Activated naive CD8-positive, alpha-beta T cell treated with anti-CD3 and anti-CD28 coated beads for 36 hours (primary cell): ENCODE results near the gene GLS. TPM values are rescaled to one million over a fixed set of nuclear protein-coding genes. Genes with fewer than 3 reads are reported as not detected.

Experiments
- DNase-seq: peaks from one replicate; pipeline ENCODE4 v3.0.0; 2021
- H3K27ac Mint-ChIP-seq: one replicate; pipeline ENCODE4 v1.8.0; 2022; ENCODE audit warnings: mild to moderate bottlenecking, moderate library complexity, mixed read lengths
- H3K27me3 Mint-ChIP-seq: one replicate; pipeline ENCODE4 v1.8.0; 2022; ENCODE audit warnings: mild to moderate bottlenecking, mixed read lengths
- H3K36me3 Mint-ChIP-seq: one replicate; pipeline ENCODE4 v1.8.0; 2021; ENCODE audit warnings: mild to moderate bottlenecking, mixed read lengths
- H3K4me1 Mint-ChIP-seq: one replicate; pipeline ENCODE4 v1.8.0; 2021; ENCODE audit warnings: mixed read lengths
- H3K4me3 Mint-ChIP-seq: one replicate; pipeline ENCODE4 v1.8.0; 2022; ENCODE audit warnings: mild to moderate bottlenecking, moderate library complexity, mixed read lengths
- H3K9me3 Mint-ChIP-seq: one replicate; pipeline ENCODE4 v1.8.0; 2022; ENCODE audit warnings: mixed read lengths
- total RNA-seq, 2 experiments: library from RNA; stranded (reverse); gene quantifications; one replicate each; pipeline ENCODE4 v1.2.3, GENCODE V29; 2021

GLS gene
- total RNA-seq, 2 experiments from 2014 or later = 192 to 201 TPM

DNA sequence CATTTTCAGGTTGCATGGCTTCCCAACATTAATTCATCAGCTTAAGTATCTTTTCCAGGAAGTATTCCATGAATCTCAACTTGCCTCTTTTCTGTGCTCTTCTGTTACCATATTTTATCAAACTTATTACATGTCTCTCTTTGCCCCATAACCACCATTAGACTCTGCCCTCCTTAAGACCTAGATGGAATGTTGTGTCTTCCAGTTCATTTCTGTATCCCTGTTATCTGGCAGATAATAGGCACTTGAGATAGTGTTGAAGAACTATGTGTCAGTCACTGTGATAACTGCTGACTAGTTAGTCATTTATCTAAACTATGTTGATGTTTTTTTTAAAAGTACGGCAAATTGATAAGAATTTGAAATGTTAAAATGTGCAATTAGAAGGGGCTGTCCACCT lies 41.8 kb downstream of the GLS start:
- H3K4me3 Mint-ChIP-seq = no peak overlapping the region
- peaks cover 2% of the 10 kb centered on the region for H3K9me3 Mint-ChIP-seq
- H3K36me3 Mint-ChIP-seq = peaks cover 39% of the 10 kb centered on the region
- peaks cover 28% of the 10 kb centered on the region for H3K4me1 Mint-ChIP-seq
- no peak for DNase-seq
- peak overlapping the region; percentile 5 for H3K27ac Mint-ChIP-seq
- no peaks in the 10 kb centered on the region for H3K27me3 Mint-ChIP-seq

DNA sequence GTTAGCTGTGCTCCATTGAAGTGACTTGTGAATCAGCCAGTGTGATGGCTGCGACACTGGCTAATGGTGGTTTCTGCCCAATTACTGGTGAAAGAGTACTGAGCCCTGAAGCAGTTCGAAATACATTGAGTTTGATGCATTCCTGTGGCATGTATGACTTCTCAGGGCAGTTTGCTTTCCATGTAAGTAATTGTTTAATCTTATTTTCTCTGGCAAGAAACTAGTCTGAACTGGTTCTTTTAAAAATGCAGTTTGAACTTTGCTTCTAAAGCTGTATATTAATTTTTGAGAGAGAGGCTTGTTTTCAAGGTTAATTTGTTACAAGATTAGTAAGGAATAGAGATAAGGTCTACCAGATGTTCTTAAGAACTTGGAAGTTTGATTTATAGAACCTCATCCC lies 46.7 kb downstream of the GLS start:
- Mint-ChIP-seq H3K27me3 (no peaks in the 10 kb centered on the region), H3K36me3 (peaks cover 43% of the 10 kb centered on the region), H3K4me1 (peaks cover 12% of the 10 kb centered on the region), H3K4me3 (no peak overlapping the region), H3K9me3 (no peaks in the 10 kb centered on the region), H3K27ac (peak overlapping the region; percentile 56)
- DNase-seq = no peak

DNA sequence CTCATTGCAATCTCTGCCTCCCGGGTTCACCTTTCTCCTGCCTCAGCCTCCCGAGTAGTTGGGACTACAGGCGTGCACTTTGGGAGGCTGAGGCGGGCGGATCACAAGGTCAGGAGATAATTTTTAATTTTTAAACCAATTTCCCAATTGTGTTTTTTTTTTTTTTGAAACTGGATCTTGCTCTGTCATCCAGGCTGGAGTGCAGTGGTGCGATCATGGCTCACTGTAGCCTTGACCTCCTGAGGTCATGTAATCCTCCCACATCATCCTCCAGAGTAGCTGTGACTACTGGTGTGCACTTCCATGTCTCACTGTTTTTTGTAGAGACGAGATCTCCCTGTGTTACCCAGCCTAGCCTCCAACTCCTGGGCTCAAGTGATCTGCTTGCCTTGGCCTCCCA lies 49.3 kb downstream of the GLS start:
- H3K27ac Mint-ChIP-seq = peak overlapping the region; percentile 42
- H3K4me3 Mint-ChIP-seq = no peak overlapping the region
- H3K36me3 Mint-ChIP-seq = peaks cover 34% of the 10 kb centered on the region

GRCh38 chr2:190930411-190930810 lies 49.8 kb downstream of the GLS start:
- no peak for DNase-seq
- H3K4me3 Mint-ChIP-seq = no peak overlapping the region
- peaks cover 11% of the 10 kb centered on the region for H3K4me1 Mint-ChIP-seq
- peaks cover 34% of the 10 kb centered on the region for H3K36me3 Mint-ChIP-seq
- peak overlapping the region; percentile 42 for H3K27ac Mint-ChIP-seq
- H3K9me3 Mint-ChIP-seq = no peaks in the 10 kb centered on the region
- H3K27me3 Mint-ChIP-seq = no peaks in the 10 kb centered on the region

More for the DNA sequence above, 49.3 kb downstream of the GLS start:
- no peaks in the 10 kb centered on the region for H3K9me3 Mint-ChIP-seq
- no peaks in the 10 kb centered on the region for H3K27me3 Mint-ChIP-seq
- DNase-seq = no peak
- peaks cover 11% of the 10 kb centered on the region for H3K4me1 Mint-ChIP-seq

GRCh38 chr2:190932514-190932913 lies 51.9 kb downstream of the GLS start:
- H3K9me3 Mint-ChIP-seq = no peaks in the 10 kb centered on the region
- no peak overlapping the region for H3K27ac Mint-ChIP-seq
- H3K27me3 Mint-ChIP-seq = no peaks in the 10 kb centered on the region
- H3K4me1 Mint-ChIP-seq = peaks cover 16% of the 10 kb centered on the region
- no peak overlapping the region for H3K4me3 Mint-ChIP-seq
- no peak for DNase-seq
- H3K36me3 Mint-ChIP-seq = peaks cover 28% of the 10 kb centered on the region

GRCh38 chr2:190933361-190933760 lies 52.7 kb downstream of the GLS start:
- H3K27ac Mint-ChIP-seq = no peak overlapping the region
- peaks cover 28% of the 10 kb centered on the region for H3K36me3 Mint-ChIP-seq
- H3K9me3 Mint-ChIP-seq = no peaks in the 10 kb centered on the region
- no peaks in the 10 kb centered on the region for H3K27me3 Mint-ChIP-seq
- H3K4me3 Mint-ChIP-seq = no peak overlapping the region
- no peak for DNase-seq
- H3K4me1 Mint-ChIP-seq = peaks cover 16% of the 10 kb centered on the region

DNA sequence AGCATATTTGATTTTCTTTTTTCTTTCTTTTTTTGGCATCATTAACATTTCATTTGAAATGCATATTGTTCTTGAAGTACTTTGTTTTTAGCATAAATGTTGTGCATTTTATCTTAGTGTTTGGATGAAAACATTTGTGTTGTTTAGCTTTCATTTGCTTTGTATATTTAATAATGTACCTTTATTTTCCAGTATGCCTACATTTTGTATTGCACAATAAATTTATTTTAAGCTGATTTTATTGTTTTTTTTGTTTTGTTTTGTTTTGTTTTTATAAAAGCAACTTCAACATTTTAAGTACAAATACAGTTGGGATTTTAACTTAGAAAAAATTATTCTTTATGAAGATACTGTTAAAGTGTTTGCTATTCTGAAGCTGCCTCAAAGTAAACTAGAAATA lies 54.4 kb downstream of the GLS start:
- no peak for DNase-seq
- peaks cover 23% of the 10 kb centered on the region for H3K4me1 Mint-ChIP-seq
- H3K27me3 Mint-ChIP-seq = no peaks in the 10 kb centered on the region
- H3K27ac Mint-ChIP-seq = no peak overlapping the region
- no peak overlapping the region for H3K4me3 Mint-ChIP-seq
- peaks cover 20% of the 10 kb centered on the region for H3K36me3 Mint-ChIP-seq
- no peaks in the 10 kb centered on the region for H3K9me3 Mint-ChIP-seq

GRCh38 chr2:190938771-190939335 lies 58.2 kb downstream of the GLS start:
- H3K36me3 Mint-ChIP-seq = peaks cover 5% of the 10 kb centered on the region
- H3K27ac Mint-ChIP-seq = peak overlapping the region; percentile 13
- peaks cover 14% of the 10 kb centered on the region for H3K4me1 Mint-ChIP-seq
- no peak overlapping the region for H3K4me3 Mint-ChIP-seq
- no peaks in the 10 kb centered on the region for H3K9me3 Mint-ChIP-seq
- no peak for DNase-seq
- no peaks in the 10 kb centered on the region for H3K27me3 Mint-ChIP-seq

DNA sequence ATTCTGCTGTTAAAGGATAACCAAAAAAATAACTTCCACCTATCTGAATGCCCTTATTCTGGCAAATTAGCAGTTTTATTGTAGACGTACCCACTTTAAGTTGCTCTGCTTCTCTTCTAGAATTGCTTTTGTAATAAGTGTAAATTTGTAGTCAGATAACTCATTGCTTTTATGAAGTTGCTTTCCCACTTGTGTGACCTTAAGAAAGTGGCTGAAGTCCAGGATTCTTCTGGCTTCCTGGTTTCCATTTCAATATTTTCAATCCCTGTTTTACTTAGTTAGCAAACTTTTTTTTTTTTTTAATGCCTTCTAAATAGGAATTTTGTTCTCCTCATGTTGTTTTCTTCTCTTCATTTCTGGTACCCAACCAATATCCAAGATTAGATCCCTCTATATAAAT lies 59.8 kb downstream of the GLS start:
- peak overlapping the region; percentile 34 for H3K27ac Mint-ChIP-seq
- no peak overlapping the region for H3K4me3 Mint-ChIP-seq
- no peak for DNase-seq
- peaks cover 11% of the 10 kb centered on the region for H3K4me1 Mint-ChIP-seq
- peaks cover 2% of the 10 kb centered on the region for H3K36me3 Mint-ChIP-seq
- no peaks in the 10 kb centered on the region for H3K27me3 Mint-ChIP-seq
- no peaks in the 10 kb centered on the region for H3K9me3 Mint-ChIP-seq

DNA sequence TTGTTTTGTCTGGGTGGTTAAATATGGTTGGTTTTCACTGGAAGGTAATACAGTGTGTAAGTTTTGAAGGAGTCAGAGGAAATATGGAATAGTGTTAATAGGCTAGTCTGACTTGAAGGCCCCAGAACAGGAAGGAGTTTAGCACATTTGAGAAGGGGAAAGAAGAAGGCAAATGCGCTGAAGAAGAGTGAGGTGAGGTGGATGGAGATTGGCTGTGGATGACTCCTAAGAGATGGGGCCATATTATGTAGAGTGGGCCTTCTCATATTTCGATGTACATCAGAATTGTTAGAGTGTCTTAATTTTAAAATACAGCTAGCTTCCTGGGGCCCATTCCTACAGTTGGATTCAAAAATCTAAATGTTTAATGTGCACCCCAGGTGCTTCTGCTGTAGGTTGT lies 61.0 kb downstream of the GLS start:
- Mint-ChIP-seq H3K27ac (no peak overlapping the region), H3K27me3 (no peaks in the 10 kb centered on the region), H3K9me3 (no peaks in the 10 kb centered on the region)

GRCh38 chr2:190942697-190943096 lies 62.1 kb downstream of the GLS start:
- Mint-ChIP-seq H3K9me3 (no peaks in the 10 kb centered on the region), H3K4me3 (no peak overlapping the region), H3K4me1 (peaks cover 18% of the 10 kb centered on the region), H3K27me3 (no peaks in the 10 kb centered on the region), H3K27ac (no peak overlapping the region), H3K36me3 (no peaks in the 10 kb centered on the region)
- DNase-seq = no peak

More for the DNA sequence above, 61.0 kb downstream of the GLS start:
- Mint-ChIP-seq H3K4me3 (no peak overlapping the region), H3K36me3 (no peaks in the 10 kb centered on the region), H3K4me1 (peaks cover 12% of the 10 kb centered on the region)
- DNase-seq = no peak

DNA sequence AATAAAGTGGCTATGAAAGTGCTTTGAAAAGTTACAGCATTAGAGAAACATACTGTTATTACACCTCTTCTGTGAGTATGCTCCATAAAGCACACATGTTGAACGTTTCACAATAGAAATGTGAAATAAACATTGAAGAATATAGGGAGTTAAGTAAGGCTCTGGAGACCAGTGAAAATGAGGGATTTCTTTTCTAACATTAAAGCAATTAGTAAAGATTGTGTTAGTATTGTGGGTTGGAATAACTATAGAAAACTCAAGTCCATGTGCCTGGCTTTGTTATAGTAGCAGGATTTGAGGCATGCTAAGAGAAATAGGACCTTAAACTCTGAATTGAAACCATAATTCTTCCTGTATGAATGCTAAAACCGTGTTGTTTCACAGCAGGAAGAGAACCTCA lies 63.1 kb downstream of the GLS start:
- Mint-ChIP-seq H3K36me3 (no peaks in the 10 kb centered on the region), H3K27me3 (no peaks in the 10 kb centered on the region), H3K9me3 (no peaks in the 10 kb centered on the region), H3K4me3 (no peak overlapping the region), H3K27ac (no peak overlapping the region), H3K4me1 (peaks cover 22% of the 10 kb centered on the region)
- DNase-seq = no peak

GRCh38 chr2:190947141-190947540 lies 66.5 kb downstream of the GLS start:
- peaks cover 17% of the 10 kb centered on the region for H3K4me1 Mint-ChIP-seq
- H3K27me3 Mint-ChIP-seq = no peaks in the 10 kb centered on the region
- H3K36me3 Mint-ChIP-seq = no peaks in the 10 kb centered on the region
- H3K27ac Mint-ChIP-seq = no peak overlapping the region
- no peak overlapping the region for H3K4me3 Mint-ChIP-seq
- no peak for DNase-seq
- no peaks in the 10 kb centered on the region for H3K9me3 Mint-ChIP-seq

DNA sequence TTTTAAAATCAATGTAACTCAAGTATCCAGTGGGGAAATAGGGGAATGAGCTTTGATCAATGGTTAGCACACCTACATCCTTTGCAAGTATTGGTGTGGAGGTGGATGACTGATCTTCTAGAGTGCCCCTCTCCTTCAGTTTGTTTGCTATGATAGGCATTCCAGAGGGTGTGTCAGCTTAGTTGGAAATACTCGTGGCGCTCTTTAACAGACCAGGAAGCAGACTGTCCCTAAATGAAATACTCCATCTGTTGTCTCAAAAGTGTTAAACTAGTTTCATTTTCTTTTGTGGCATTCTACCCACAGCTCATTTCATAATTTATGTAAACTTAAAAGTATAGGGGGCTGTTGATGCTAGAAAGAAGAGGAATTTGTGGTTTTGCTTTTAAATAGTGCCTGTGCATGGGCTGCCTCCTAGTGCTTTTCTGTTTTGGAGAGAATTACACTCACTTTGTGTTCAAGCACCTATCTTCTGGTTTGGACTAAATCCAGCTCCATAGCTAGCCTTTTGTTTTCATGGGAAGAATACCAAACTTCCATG lies 67.2 kb downstream of the GLS start:
- Mint-ChIP-seq H3K9me3 (no peaks in the 10 kb centered on the region), H3K4me1 (peaks cover 21% of the 10 kb centered on the region), H3K27me3 (no peaks in the 10 kb centered on the region), H3K36me3 (no peaks in the 10 kb centered on the region), H3K27ac (peak overlapping the region; percentile 83), H3K4me3 (no peak overlapping the region)
- no peak for DNase-seq

DNA sequence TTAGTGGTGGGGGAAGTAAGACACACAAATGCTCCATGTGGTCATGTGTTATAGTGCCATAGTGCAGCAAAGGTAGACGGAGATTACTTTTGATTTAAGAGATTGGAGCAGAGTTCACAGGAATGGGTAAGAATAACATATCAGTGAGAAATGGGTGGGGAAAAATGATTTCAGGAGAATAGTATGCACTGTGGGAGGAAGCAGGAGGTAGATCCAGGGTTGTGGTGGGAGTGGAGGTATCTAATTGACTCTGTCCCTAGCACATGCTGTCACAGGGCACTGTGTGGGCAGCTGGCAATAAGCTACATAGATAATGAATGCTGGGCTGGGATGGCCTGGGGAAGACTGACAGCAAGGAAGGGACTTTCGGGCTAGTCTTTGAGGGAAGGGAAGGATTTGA lies 68.0 kb downstream of the GLS start:
- Mint-ChIP-seq H3K27me3 (no peaks in the 10 kb centered on the region), H3K4me1 (peaks cover 21% of the 10 kb centered on the region), H3K36me3 (no peaks in the 10 kb centered on the region), H3K4me3 (no peak overlapping the region), H3K9me3 (no peaks in the 10 kb centered on the region), H3K27ac (no peak overlapping the region)
- DNase-seq = no peak

- H3K36me3 Mint-ChIP-seq = peaks cover under 1% of the 10 kb centered on the region
- no peaks in the 10 kb centered on the region for H3K9me3 Mint-ChIP-seq
- H3K27ac Mint-ChIP-seq = no peak overlapping the region
- no peaks in the 10 kb centered on the region for H3K27me3 Mint-ChIP-seq
- no peak for DNase-seq
- H3K4me3 Mint-ChIP-seq = no peak overlapping the region
- peaks cover 21% of the 10 kb centered on the region for H3K4me1 Mint-ChIP-seq
Measured at GRCh38 chr2:190950566-190950991, 70.0 kb downstream of the GLS start.
